Measurements from ENCODE around the gene CDH12. TPM values are rescaled to one million over a fixed set of nuclear protein-coding genes. Genes with fewer than 3 reads are reported as not detected.

CDH12 gene
- total and polyA plus RNA-seq, 10 of the 15 experiments (the other 5 are each of a cell fraction or from before 2014, with no cell fraction given), result 0.03 to 0.16 TPM; not detected in 8

GRCh38 chr5:22432905-22433304 lies 420.2 kb downstream of the CDH12 start:
- 18% methylated on average over 2 of the region's 2 CpGs for WGBS (ENCODE audit: insufficient coverage, insufficient replicate concordance, low lambda C conversion rate, missing lambda C conversion rate)
- FAIRE-seq, result no peak
- no peak for TF ChIP-seq PAX5 (IDR thresholded peaks at IDR 0.05; ENCODE audit: borderline replicate concordance, low read depth, low read length)
- TF ChIP-seq ZNF274 (IDR thresholded peaks at IDR 0.05; ENCODE audit: insufficient read depth, insufficient read length), result no peak
- no peak for TF ChIP-seq E2F4 (IDR thresholded peaks at IDR 0.05; ENCODE audit: low read depth, low read length)
- no peak for TF ChIP-seq USF1 (IDR thresholded peaks at IDR 0.05; ENCODE audit: borderline replicate concordance, extremely low read length, insufficient read depth, low read depth, low read length)
- TF ChIP-seq HDGF (IDR thresholded peaks at IDR 0.05), result no peak
- TF ChIP-seq E2F8 (IDR thresholded peaks at IDR 0.05; ENCODE audit: low read depth, partially characterized antibody), result no peak

More at GRCh38 chr5:22432905-22433304, 420.2 kb downstream of the CDH12 start:
- CTCF ChIA-PET, result no interaction called here
- no TSS peak for BruUV-seq (replicated peaks)
- Histone ChIP-seq H3K9me3 (replicated peaks; ENCODE audit: control insufficient read depth, insufficient read depth, low read length) (no peaks in the 10 kb centered on the region), H3K79me2 (ENCODE audit: control insufficient read depth, insufficient read depth, low read length) (no peaks in the 10 kb centered on the region), H3K4me2 (ENCODE audit: control insufficient read depth, insufficient read depth) (no peak overlapping the region), H3K36me3 (ENCODE audit: control insufficient read depth in 2 of 2, insufficient read depth in 2 of 2, low read length in 1 of 2) (no peaks in the 10 kb centered on the region), H4K20me1 (ENCODE audit: control insufficient read depth, insufficient read depth) (no peaks in the 10 kb centered on the region), H3K4me1 (ENCODE audit: control insufficient read depth, insufficient read depth, low read length) (no peaks in the 10 kb centered on the region), H3K27me3 (replicated peaks in 1 of 2; ENCODE audit: control insufficient read depth in 2 of 2, insufficient read depth in 2 of 2, low read length in 1 of 2) (no peaks in the 10 kb centered on the region), H3K9ac (ENCODE audit: control insufficient read depth, insufficient read depth, low read length) (no peak overlapping the region), H3K27ac (ENCODE audit: control insufficient read depth, insufficient read depth) (no peak overlapping the region), H2AFZ (ENCODE audit: control insufficient read depth, low read depth, low read length) (no peak overlapping the region), H3K4me3 (no peak overlapping the region)
- no peak for ATAC-seq
- SMC1A ChIA-PET (ENCODE audit: uncharacterized antibody, unreplicated experiment), result no interaction called here
- intact Hi-C loops (cut with micrococcal nuclease; ENCODE audit: unreplicated experiment) (no loop called here), in situ Hi-C loops (cut with MboI) (no loop called here)
- no peak for DNase-seq (ENCODE audit: low read depth, low spot score)
- POLR2A ChIA-PET, result no interaction called here
- RAD21 ChIA-PET (ENCODE audit: unreplicated experiment), result no interaction called here

All from GM12878 (cell line).